MG63 (cell line): Measurements from ENCODE around the gene RMC1. TPM values are rescaled to one million over a fixed set of nuclear protein-coding genes. Genes with fewer than 3 reads are reported as not detected.
"Not testable (repeated sequence)": the region's sequence is repeated elsewhere in the genome, so short reads cannot be mapped to it uniquely, and the experiment has no call there.

Experiments
- DNase-seq: peaks from one replicate; pipeline ENCODE4 v3.0.0-alpha.2; 2020
- H3K27me3 ChIP-seq: fragments of 250-450 bp; sonication (Bioruptor Pico); 2 replicates; pipeline ENCODE4 v1.5.1; 2020; ENCODE audit warnings: mild to moderate bottlenecking, moderate library complexity
- H3K36me3 ChIP-seq: fragments of 250-450 bp; sonication (Bioruptor Pico); 2 replicates; pipeline ENCODE4 v1.5.1; 2020; ENCODE audit warnings: mild to moderate bottlenecking, moderate library complexity
- H3K4me3 ChIP-seq: fragments of 250-450 bp; sonication (Bioruptor Pico); 2 replicates; pipeline ENCODE4 v1.5.1; 2020; ENCODE audit warnings: mild to moderate bottlenecking, moderate library complexity
- H3K9me3 ChIP-seq: fragments of 250-450 bp; sonication (Bioruptor Pico); 2 replicates; pipeline ENCODE4 v1.5.1; 2020; ENCODE audit warnings: mild to moderate bottlenecking, moderate library complexity
- total RNA-seq: library from RNA; depleted of rRNA; stranded (reverse); fragments of >200 nt; shearing (Covaris generic); gene quantifications from 2 replicates; pipeline ENCODE4 v1.2.3, GENCODE V29; 2014; ENCODE audit warnings: low replicate concordance

Gene RMC1
- total RNA-seq, 1 experiment from 2014 or later = 21.1 TPM

GRCh38 chr18:23541349-23542093 lies 38.2 kb downstream of the RMC1 start:
- Histone ChIP-seq H3K9me3 (no peaks in the 10 kb centered on the region), H3K4me3 (no peak overlapping the region), H3K36me3 (peaks cover 24% of the 10 kb centered on the region), H3K27me3 (no peaks in the 10 kb centered on the region)
- DNase-seq = no peak

DNA sequence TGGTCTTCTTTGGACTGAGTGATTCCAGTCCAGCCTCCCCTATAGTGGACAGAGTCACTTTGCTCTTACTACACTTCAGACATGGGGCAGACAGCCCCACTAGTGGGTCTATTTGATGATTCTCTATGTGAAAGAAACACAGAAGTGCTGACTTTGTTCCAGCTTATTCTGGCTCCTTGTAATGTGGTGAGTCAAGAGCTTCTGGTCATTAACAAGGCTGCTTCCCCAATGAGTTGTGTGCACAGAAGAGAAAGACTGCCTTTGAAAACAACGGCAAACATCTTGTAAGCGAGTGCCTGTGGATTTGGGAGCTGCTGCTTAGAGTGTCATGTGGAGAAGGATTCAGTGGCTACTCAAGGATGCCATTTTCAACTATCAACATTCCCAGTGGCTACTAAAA lies 39.1 kb downstream of the RMC1 start:
- no peak overlapping the region for H3K4me3 ChIP-seq
- H3K27me3 ChIP-seq = no peaks in the 10 kb centered on the region
- H3K36me3 ChIP-seq = peaks cover 20% of the 10 kb centered on the region
- DNase-seq = no peak
- no peaks in the 10 kb centered on the region for H3K9me3 ChIP-seq

GRCh38 chr18:23545247-23545789 lies 42.0 kb downstream of the RMC1 start:
- Histone ChIP-seq H3K36me3 (peaks cover 11% of the 10 kb centered on the region), H3K4me3 (no peak overlapping the region), H3K27me3 (no peaks in the 10 kb centered on the region), H3K9me3 (no peaks in the 10 kb centered on the region)
- no peak for DNase-seq

GRCh38 chr18:23547306-23547705 lies 44.0 kb downstream of the RMC1 start:
- Histone ChIP-seq H3K27me3 (no peaks in the 10 kb centered on the region), H3K9me3 (no peaks in the 10 kb centered on the region), H3K4me3 (no peak overlapping the region), H3K36me3 (peaks cover 18% of the 10 kb centered on the region)
- no peak for DNase-seq

GRCh38 chr18:23547846-23548245 lies 44.5 kb downstream of the RMC1 start:
- no peak for DNase-seq
- no peaks in the 10 kb centered on the region for H3K27me3 ChIP-seq
- peaks cover 13% of the 10 kb centered on the region for H3K36me3 ChIP-seq
- no peak overlapping the region for H3K4me3 ChIP-seq
- no peaks in the 10 kb centered on the region for H3K9me3 ChIP-seq

DNA sequence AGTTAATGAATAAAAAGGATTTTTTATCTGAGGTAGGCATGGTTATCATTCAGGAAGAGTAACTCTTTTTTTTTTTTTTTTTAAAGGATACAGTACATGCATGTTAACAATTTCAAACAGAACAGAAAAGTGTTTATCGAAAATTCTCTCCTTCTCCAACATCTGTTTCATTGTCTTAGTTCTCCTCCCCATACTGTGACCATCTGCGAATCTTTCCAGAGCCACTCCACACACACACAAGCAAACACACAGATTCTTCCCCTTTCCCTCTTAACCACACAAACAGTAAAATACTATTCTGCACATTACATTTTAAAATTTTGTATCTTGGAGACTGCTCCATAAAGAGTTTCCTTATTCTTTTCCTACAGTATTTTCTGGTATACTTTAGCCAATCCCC lies 45.0 kb downstream of the RMC1 start:
- Histone ChIP-seq H3K4me3 (no peak overlapping the region), H3K36me3 (peaks cover 13% of the 10 kb centered on the region), H3K27me3 (no peaks in the 10 kb centered on the region), H3K9me3 (no peaks in the 10 kb centered on the region)
- no peak for DNase-seq

GRCh38 chr18:23548719-23549118 lies 45.4 kb downstream of the RMC1 start:
- Histone ChIP-seq H3K4me3 (no peak overlapping the region), H3K36me3 (peaks cover 13% of the 10 kb centered on the region), H3K9me3 (no peaks in the 10 kb centered on the region), H3K27me3 (no peaks in the 10 kb centered on the region)
- DNase-seq = no peak

DNA sequence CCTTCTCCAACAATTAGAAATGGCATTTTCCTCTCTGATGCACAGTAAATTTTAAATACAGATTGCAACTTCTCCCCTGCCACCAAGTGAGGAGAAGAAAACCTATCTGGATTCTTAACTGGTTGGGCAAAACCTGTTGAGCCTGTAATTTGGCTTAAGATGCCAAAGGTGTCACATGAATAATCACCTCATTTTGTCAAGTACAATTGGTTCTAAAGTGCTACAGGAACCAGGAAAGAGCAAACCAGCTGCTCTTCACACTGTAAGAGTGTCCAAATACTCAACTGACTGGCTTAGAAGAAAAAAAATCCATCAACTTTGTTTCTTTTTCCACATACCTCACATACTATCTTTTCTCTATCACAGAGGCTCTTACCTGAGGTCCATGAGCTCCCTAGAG lies 47.6 kb downstream of the RMC1 start:
- H3K27me3 ChIP-seq = no peaks in the 10 kb centered on the region
- DNase-seq = no peak
- no peaks in the 10 kb centered on the region for H3K9me3 ChIP-seq
- H3K4me3 ChIP-seq = no peak overlapping the region
- peaks cover 20% of the 10 kb centered on the region for H3K36me3 ChIP-seq

GRCh38 chr18:23551978-23552377 lies 48.7 kb downstream of the RMC1 start:
- H3K9me3 ChIP-seq = no peaks in the 10 kb centered on the region
- DNase-seq = no peak
- no peaks in the 10 kb centered on the region for H3K27me3 ChIP-seq
- no peak overlapping the region for H3K4me3 ChIP-seq
- H3K36me3 ChIP-seq = peaks cover 23% of the 10 kb centered on the region

- H3K9me3 ChIP-seq = no peaks in the 10 kb centered on the region
- no peaks in the 10 kb centered on the region for H3K27me3 ChIP-seq
- no peak for DNase-seq
- peaks cover 23% of the 10 kb centered on the region for H3K36me3 ChIP-seq
- H3K4me3 ChIP-seq = no peak overlapping the region
Measured at GRCh38 chr18:23552505-23552904, 49.2 kb downstream of the RMC1 start.

- no peak for DNase-seq
- H3K36me3 ChIP-seq = peaks cover 23% of the 10 kb centered on the region
- no peaks in the 10 kb centered on the region for H3K27me3 ChIP-seq
- no peaks in the 10 kb centered on the region for H3K9me3 ChIP-seq
- H3K4me3 ChIP-seq = no peak overlapping the region
Measured at GRCh38 chr18:23553887-23554286, 50.6 kb downstream of the RMC1 start.

- H3K9me3 ChIP-seq = no peaks in the 10 kb centered on the region
- DNase-seq = no peak
- H3K4me3 ChIP-seq = no peak overlapping the region
- no peaks in the 10 kb centered on the region for H3K27me3 ChIP-seq
- H3K36me3 ChIP-seq = peaks cover 23% of the 10 kb centered on the region
Measured at GRCh38 chr18:23556145-23556780, 53.0 kb downstream of the RMC1 start.

DNA sequence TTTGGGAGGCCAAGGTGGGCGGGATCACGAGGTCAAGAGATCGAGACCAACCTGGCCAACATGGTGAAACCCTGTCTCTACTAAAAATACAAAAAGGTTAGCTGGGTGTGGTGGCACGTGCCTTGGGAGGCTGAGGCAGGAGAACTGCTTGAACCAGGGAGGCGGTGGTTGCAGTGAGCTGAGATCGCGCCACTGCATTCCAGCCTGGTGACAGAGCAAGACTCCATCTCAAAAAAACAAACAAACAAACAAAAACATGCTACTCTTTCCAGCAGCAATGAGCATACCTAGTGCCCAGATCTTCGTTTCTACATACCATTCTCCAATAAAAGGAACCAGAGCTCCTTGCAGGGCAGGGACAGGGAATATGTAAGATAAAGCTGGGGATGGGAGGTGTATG lies 54.2 kb downstream of the RMC1 start:
- H3K36me3 ChIP-seq = peaks cover 22% of the 10 kb centered on the region
- not testable (repeated sequence) for DNase-seq, H3K4me3 ChIP-seq, H3K9me3 ChIP-seq, H3K27me3 ChIP-seq

- DNase-seq = no peak
- Histone ChIP-seq H3K27me3 (no peaks in the 10 kb centered on the region), H3K9me3 (no peaks in the 10 kb centered on the region), H3K4me3 (no peak overlapping the region), H3K36me3 (peaks cover 31% of the 10 kb centered on the region)
Measured at GRCh38 chr18:23560186-23560585, 56.9 kb downstream of the RMC1 start.

GRCh38 chr18:23563377-23564043 lies 60.2 kb downstream of the RMC1 start:
- no peaks in the 10 kb centered on the region for H3K9me3 ChIP-seq
- DNase-seq = no peak
- H3K36me3 ChIP-seq = peaks cover 43% of the 10 kb centered on the region
- no peaks in the 10 kb centered on the region for H3K27me3 ChIP-seq
- H3K4me3 ChIP-seq = no peak overlapping the region

DNA sequence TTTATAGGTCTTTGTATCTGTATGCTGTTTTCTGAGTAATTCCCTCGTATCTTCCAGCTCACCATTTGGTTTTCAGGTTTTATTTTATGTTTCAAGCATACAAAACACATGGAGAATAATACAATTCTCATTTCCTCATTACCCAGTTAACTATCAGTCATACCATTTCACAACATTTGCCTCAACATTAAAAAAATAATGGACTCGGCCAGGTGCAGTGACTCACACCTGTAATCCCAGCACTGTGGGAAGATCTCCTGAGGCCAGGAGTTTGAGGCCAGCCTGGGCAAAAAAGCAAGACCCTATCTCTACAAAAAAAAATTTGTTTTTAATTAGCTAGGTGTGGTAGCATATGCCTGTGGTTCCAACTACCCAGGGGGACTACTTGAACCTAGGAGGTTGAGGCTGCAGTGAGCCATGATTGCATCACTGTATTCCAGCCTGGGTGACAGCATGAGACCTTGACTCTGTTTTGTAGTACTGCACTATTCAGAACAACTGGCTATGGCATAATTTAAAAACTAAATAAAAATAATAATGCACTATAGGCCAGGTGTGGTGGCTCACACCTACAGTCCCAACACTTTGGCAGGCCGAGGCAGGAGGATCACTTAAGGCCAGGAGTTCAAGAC lies 62.7 kb downstream of the RMC1 start:
- Histone ChIP-seq H3K9me3 (no peaks in the 10 kb centered on the region), H3K27me3 (no peaks in the 10 kb centered on the region), H3K4me3 (no peak overlapping the region), H3K36me3 (peaks cover 53% of the 10 kb centered on the region)
- DNase-seq = no peak

DNA sequence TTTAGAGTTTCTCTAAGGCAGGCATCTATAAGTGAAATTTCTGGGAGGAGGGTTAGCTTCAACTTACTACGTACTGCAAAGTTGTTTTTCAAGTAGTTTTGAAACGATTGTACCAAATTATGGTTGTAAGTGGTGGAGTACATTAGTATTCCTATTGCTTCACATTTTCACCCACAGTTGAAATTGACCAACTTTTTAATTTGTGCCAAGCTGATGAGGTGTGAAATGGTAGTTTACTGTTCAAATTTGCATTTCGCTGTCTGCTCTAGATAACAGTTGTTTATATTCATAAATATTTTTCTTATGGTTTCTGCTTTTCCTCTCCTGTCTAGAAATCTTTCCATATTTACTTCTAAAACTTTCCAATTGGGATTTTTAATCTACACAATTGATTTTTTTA lies 64.4 kb downstream of the RMC1 start:
- Histone ChIP-seq H3K27me3 (no peaks in the 10 kb centered on the region), H3K4me3 (no peak overlapping the region), H3K9me3 (no peaks in the 10 kb centered on the region), H3K36me3 (peaks cover 51% of the 10 kb centered on the region)
- no peak for DNase-seq
